GM18907 (cell line): Measurements from ENCODE around the gene ST6GAL1.
"Not testable (repeated sequence)": the region's sequence is repeated elsewhere in the genome, so short reads cannot be mapped to it uniquely, and the experiment has no call there.

Experiments used
- ATAC-seq: cut with Tn5 transposase; IDR thresholded peaks from one replicate; pipeline ENCODE4 v1.9.1; 2021; ENCODE audit warnings: mild to moderate bottlenecking, moderate library complexity; ENCODE audit not compliant: unreplicated experiment

The ST6GAL1 gene

GRCh38 chr3:186991470-186991869 is 61.1 kb downstream of the ST6GAL1 start:
- no peak for ATAC-seq

DNA sequence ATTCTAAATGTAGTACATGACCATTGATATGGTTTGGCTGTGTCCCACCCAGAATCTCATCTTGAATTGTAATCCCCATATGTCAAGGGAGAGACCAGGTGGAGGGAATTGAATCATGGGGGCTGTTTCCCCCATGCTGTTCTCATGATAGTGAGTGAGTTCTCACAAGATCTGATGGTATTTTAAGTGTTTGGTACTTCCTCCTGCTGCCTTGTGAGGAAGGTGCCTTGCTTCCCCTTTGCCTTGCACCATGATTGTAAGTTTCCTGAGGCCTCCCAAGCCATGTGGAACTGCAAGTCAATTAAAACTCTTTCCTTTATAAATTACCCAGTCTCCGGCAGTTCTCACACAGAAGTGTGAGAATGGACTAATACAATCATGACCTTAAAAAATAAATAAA is 61.8 kb downstream of the ST6GAL1 start:
- not testable (repeated sequence) for ATAC-seq

GRCh38 chr3:186993210-186993782 is 63.0 kb downstream of the ST6GAL1 start:
- ATAC-seq = no peak

DNA sequence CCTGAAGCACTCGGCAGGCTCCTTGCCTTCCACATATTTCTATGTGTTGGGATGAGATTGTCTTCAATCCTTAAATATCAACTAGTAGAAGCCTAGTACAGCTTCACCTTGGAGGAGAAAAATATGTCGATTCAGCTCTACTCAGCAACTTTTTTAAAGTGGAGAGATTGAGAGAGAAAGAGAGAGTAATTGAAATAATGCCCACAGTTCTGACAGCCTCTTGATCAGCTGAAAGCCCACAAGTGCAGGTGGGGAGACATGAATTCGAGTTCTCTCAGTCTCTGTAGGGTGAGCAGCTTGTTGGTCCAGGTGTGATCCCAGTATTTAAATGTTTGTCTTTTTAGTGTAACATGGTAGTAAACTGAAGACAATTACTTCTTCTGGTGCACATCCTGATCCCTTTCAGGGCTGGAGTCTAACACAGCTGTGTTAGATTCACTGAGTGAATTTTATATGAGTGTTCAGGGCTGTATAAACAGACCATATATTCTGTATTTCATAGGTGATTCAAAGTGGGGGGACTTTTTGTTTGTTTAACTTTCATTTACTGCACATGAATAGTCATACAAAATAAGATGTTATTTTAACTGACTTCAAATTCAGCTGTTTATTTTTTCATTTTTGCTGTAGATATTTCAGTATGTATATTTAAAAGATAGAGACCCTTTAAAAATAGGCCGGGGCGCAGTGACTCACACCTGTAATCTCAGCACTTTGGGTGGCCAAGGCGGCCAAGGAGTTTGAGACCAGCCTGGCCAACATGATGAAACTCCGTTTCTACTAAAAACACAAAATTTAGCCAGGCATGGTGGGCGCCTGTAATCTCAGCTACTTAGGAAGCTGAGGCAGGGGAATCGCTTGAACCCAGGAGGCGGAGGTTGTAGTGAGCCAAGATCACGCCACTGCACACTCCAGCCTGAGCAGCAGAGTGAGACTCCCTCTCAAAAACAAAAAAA is 64.0 kb downstream of the ST6GAL1 start:
- no peak for ATAC-seq

- ATAC-seq = no peak
Measured at GRCh38 chr3:186996356-186996755, 66.0 kb downstream of the ST6GAL1 start.

DNA sequence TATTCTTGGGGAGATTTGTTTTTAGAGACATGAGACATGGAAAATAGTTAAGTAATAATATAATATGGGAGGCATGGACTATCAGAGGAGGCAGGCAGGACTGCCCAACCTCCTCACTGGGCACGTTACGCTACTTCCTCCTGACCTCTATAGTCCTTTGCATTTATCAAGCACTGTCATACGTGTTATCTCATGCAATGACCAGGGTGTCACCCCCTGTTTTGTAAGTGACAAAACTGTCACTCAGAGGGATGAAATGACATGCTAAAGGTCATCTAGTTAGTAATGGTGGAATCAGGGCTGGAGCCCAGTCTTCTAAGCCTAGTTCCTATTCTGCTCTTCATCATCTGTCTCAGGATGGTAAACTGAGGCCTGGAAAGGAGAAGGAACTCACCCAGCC is 66.7 kb downstream of the ST6GAL1 start:
- no peak for ATAC-seq

DNA sequence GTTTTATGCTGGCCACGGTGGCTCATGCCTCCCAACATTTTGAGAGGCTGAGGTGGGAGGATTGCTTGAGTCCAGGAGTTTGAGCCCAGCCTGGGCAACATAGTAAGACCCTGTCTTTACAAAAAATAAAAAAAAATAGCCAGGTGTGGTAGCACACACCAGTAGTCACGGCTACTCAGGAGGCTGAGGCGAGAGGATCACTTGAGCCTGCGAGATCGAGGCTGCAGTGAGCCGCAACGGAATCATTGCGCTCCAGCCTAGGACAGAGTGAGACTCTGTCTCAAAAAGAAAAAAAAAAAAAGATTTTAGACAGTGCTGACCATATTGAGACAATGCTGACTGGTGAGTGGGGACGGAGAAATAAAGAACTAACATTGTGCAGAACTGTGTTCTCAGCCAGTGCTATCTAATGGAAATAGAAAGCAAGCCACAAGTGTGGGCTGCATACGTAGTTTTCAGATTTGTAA is 67.2 kb downstream of the ST6GAL1 start:
- ATAC-seq = no peak

- no peak for ATAC-seq
Measured at GRCh38 chr3:186998937-186999368, 68.6 kb downstream of the ST6GAL1 start.

DNA sequence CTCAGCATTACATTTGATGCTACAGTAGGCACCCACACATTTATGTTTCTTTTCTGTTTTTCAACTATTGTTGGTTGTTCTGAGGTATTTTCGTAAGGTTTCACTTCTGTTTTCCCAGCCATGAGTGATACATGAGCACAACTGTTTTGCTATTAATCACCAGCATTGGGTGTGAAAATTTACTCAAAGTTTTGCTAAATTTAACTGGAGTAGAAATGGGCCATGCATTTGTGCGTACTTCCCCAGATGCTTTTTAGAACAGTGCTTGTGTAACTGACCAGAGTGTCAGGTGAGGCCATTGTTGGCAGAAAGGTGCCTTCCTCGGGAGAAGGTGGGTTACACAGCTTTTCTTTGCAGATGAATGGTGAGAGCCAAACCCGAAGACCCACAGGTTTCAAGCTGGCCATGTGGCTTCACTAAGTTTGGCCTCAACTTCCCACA is 70.4 kb downstream of the ST6GAL1 start:
- ATAC-seq = peak; percentile 70

GRCh38 chr3:187002915-187003314 is 72.6 kb downstream of the ST6GAL1 start:
- ATAC-seq = no peak

DNA sequence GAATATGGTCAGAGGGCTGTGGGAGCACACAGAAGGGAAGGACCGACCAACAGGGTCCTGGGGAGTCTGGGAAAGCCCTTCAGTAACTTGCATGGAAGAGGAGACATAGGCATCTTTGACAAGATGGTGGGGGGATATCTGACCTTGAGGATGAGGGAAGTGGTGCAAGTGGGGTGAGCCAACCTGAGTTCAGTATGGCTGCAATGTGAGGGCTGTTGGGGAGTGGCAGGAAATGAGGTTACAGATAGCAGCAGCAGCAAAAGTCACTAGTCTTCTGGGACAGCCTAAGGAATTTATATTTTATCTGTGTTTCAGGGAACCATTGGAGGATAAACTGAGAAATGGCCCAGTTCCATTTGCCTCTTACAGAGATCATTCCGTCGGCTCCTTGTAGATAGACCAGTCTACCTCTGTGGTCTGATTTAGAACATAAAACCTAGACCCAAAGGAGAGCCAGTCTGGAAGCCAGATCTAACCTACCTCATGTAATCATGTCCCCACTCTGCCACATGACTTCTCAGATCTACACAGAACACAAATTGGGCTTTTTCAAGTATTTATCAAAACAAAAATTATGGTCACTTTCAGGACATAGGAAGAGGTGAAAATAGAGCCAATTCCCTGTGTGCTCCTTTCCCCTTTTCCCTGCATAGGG is 75.6 kb downstream of the ST6GAL1 start:
- ATAC-seq = no peak

GRCh38 chr3:187006864-187007630 is 76.7 kb downstream of the ST6GAL1 start:
- ATAC-seq = no peak

DNA sequence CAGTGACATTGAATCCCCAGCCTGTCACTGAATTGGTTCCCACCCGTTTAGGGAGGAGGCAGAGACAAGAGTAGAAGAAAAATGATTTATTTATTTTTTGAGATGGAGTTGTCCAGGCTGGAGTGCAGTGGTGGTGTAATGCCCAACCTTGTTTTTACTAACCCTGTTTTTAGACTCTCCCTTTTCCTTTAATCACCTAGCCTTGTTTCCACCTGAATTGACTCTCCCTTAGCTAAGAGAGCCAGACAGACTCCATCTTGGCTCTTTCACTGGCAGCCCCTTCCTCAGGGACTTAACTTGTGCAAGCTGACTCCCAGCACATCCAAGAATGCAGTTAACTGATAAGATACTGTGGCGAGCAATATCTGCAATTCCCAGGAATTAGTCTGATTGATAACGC is 80.1 kb downstream of the ST6GAL1 start:
- not testable (repeated sequence) for ATAC-seq

DNA sequence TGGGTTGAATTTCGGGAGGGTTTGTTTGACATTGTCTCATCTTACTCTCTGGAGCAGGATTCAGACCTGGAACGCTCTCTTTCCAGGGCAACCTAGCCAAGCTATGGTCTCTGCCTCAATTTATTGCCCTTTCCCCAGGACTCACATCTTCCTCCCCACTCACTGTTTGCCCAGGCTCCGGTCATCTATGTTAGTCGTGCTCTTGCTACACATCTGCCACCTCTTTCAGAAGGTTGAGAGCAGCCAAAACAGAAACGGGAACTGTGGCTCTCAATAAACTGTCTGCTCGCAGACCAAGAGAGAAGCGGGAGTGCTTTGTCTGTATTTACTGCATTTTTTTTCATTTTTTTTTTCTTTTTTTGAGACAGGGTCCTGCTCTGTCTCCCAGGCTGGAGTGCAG is 81.6 kb downstream of the ST6GAL1 start:
- peak; percentile 37 for ATAC-seq

GRCh38 chr3:187012609-187013051 is 82.3 kb downstream of the ST6GAL1 start:
- ATAC-seq = no peak

DNA sequence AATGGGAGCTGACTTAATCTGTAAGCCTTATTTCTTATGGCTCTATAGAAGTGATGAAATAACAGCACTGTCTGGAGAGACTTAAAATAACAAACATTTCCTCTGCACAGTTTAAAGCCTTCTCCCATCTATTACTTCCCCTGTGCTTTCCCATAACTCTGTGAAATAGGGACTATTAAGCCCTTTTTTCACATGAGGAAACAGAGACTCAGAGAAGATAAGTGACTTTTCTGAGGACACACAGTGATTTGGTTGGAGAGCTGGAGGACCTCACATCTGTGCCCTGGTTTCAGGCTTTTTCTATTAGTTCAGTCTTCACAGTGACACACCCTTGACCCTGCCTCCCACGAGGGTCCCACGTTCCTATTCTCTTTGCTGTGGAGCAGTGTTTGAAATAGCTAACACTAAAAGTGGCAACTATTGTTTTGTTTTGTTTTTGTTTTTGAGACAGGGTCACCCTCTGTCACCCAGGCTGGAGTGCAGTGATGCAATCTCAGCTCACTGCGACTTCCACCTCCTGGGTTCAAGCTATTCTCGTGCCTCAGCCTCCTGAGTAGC is 82.9 kb downstream of the ST6GAL1 start:
- ATAC-seq = no peak

- ATAC-seq = no peak
Measured at GRCh38 chr3:187014417-187014864, 84.1 kb downstream of the ST6GAL1 start.

DNA sequence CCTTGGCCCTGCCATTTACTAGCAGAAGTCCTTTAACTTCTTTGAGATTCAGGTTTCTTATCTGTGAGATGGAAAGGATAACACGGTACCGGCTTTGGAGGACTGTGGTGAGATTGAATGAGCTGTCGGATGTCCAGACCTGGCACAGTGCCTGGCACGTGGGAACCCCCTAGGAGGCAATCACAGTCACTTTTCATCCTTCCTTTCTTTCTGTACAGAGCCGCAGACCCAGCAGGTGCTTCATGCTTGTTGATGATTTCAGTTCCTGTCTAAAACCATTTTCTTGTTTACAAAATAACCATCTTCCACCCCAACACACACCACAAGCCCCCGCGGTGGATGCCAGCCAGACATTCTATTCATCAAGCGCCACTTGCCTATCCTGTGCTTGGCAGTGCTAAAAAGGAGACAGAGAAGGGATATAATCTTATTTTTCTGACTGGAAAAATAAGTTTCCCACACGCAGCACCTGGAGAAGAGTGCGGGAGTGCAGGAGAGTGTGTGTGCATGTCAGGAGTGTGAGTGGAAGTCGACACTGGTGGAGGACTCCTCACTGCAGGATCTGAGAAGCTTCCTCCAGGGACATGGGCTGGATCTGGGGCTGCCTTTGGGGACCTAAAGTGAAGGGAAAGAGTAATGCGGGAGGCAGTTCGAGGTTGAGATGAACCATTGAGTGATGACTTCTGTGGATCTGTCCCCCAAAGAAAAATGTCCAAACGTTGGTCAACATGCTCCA is 85.7 kb downstream of the ST6GAL1 start:
- ATAC-seq = peak; percentile 72

DNA sequence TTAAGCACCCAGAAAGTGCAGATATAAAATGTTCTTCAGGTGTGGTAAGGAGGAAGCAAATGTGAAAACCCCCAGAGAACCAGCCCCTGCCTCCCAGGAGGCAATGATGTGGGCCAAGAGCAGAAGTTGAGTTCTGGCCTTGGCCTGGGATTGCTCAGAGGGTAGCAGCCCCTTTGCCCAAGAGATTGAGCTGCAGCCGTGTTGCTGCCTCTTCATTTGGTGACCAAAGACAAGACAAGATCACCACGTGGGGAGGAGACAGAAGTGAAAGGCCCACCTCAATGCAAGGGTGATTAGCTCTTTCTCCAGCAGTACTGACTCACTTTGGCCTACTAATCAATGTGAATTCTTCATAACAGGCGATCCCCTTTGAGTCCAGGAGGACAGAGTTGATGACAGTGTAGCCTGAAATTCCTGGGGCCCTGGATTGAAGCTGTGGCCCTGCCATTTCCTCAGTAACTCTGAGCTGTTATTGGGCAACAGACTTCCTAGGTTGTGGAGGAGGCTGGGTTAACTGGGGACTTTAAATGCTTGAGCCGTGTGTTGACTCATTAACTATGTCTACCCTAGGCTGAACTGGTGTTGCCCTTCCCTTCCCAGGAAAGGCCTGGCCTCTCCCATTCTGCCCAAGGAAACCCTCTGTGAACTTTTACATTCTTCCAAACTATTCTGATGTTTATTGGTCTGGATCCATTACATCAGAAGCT is 86.5 kb downstream of the ST6GAL1 start:
- peak; percentile 36 for ATAC-seq
